HG02870 (cell line): ENCODE data around the gene C7.
"Not testable (repeated sequence)": the region's sequence is repeated elsewhere in the genome, so short reads cannot be mapped to it uniquely, and the experiment has no call there.

Source experiments
- ATAC-seq: cut with Tn5 transposase; IDR thresholded peaks from one replicate; pipeline ENCODE4 v1.9.1; 2021; ENCODE audit warnings: mild to moderate bottlenecking, moderate library complexity; ENCODE audit not compliant: unreplicated experiment

The C7 gene

GRCh38 chr5:40988746-40989510 lies 79.6 kb downstream of the C7 start:
- no peak for ATAC-seq

GRCh38 chr5:40991168-40991980 lies 82.1 kb downstream of the C7 start:
- no peak for ATAC-seq

- no peak for ATAC-seq
These were observed 82.8 kb downstream of the C7 start for GRCh38 chr5:40991981-40992559.

- ATAC-seq = no peak
These were observed 86.7 kb downstream of the C7 start for GRCh38 chr5:40995801-40996586.

GRCh38 chr5:40999142-40999541 lies 89.8 kb downstream of the C7 start:
- no peak for ATAC-seq

- ATAC-seq = no peak
These were observed 90.7 kb downstream of the C7 start for GRCh38 chr5:40999966-41000365.

- ATAC-seq = no peak
These were observed 94.5 kb downstream of the C7 start for GRCh38 chr5:41003670-41004376.

- ATAC-seq = no peak
These were observed 95.6 kb downstream of the C7 start for GRCh38 chr5:41004931-41005330.

- ATAC-seq = no peak
These were observed 99.9 kb downstream of the C7 start for GRCh38 chr5:41009232-41009631.

- ATAC-seq = no peak
These were observed 101.3 kb downstream of the C7 start for GRCh38 chr5:41010572-41010971.

GRCh38 chr5:41012318-41012717 lies 103.0 kb downstream of the C7 start:
- ATAC-seq = no peak

GRCh38 chr5:41022600-41022999 lies 113.3 kb downstream of the C7 start:
- not testable (repeated sequence) for ATAC-seq
